CD4-positive, alpha-beta T cell (primary cell): Measurements from ENCODE around the gene ABTB1. TPM values are rescaled to one million over a fixed set of nuclear protein-coding genes. Genes with fewer than 3 reads are reported as not detected.

ENCODE experiments used
- ATAC-seq: fragments of 200-7000 bp; cut with Tn5 transposase; one replicate; pipeline ENCODE4 v1.10.0; 2022; ENCODE audit warnings: mild to moderate bottlenecking; ENCODE audit not compliant: poor library complexity
- CTCF ChIA-PET: fragments of 350-600 bp; sonication (Branson Sonifier 250); formaldehyde crosslinking; loops from one replicate; lab custom pipeline; 2021; ENCODE audit warnings: antibody characterized with exemption, inconsistent platforms; lab: Charles Lee
- POLR2A ChIA-PET: fragments of 350-600 bp; sonication (Branson Sonifier 250); formaldehyde crosslinking; loops from one replicate; lab custom pipeline; 2021; ENCODE audit warnings: antibody characterized with exemption, inconsistent platforms; lab: Charles Lee
- DNase-seq, 14 experiments: peaks; one replicate each; pipeline ENCODE4 v3.0.0-alpha.2; 2013 to 2020; ENCODE audit warnings: mixed read lengths in 2 of 14
- H3K27ac ChIP-seq, 2 donors: one replicate each; pipeline versions ENCODE4 v1.5.1 to v1.7.0; 2013; ENCODE audit warnings: low read length in 2 of 2, low read depth in 1 of 2, mild to moderate bottlenecking in 1 of 2
- H3K27me3 ChIP-seq, 2 experiments: 1 replicate in 1 of 2; 2 replicates in 1 of 2; pipeline versions ENCODE4 v1.6.1 to v1.7.0; 2013; ENCODE audit warnings: low read length in 2 of 2, control low read depth in 1 of 2, mild to moderate bottlenecking in 1 of 2, moderate library complexity in 1 of 2; ENCODE audit not compliant: insufficient read depth in 2 of 2, control insufficient read depth in 1 of 2
- H3K36me3 ChIP-seq: one replicate; pipeline ENCODE4 v1.6.1; 2013; ENCODE audit warnings: low read length, control low read depth; ENCODE audit not compliant: insufficient read depth
- H3K4me1 ChIP-seq: one replicate; pipeline ENCODE4 v1.6.1; 2013; ENCODE audit warnings: low read length, control low read depth; ENCODE audit not compliant: insufficient read depth
- H3K4me3 ChIP-seq: one replicate; pipeline ENCODE4 v1.5.1; 2013; ENCODE audit warnings: mild to moderate bottlenecking, low read length, moderate library complexity
- H3K9me3 ChIP-seq, 2 experiments: 1 replicate in 1 of 2; 2 replicates in 1 of 2; pipeline versions ENCODE4 v1.6.1 to v1.7.0; 2013; ENCODE audit warnings: low read length in 2 of 2, mild to moderate bottlenecking in 2 of 2, control low read depth in 1 of 2, moderate library complexity in 1 of 2; ENCODE audit not compliant: control insufficient read depth in 1 of 2, insufficient read depth in 1 of 2
- H3K27ac Mint-ChIP-seq: one replicate; pipeline ENCODE4 v1.8.0; 2020; ENCODE audit warnings: mixed read lengths
- H3K27me3 Mint-ChIP-seq: one replicate; pipeline ENCODE4 v1.8.0; 2021; ENCODE audit warnings: mixed read lengths
- H3K36me3 Mint-ChIP-seq: one replicate; pipeline ENCODE4 v1.8.0; 2021; ENCODE audit warnings: low read depth, mixed read lengths
- H3K4me1 Mint-ChIP-seq: one replicate; pipeline ENCODE4 v1.8.0; 2021; ENCODE audit warnings: low read depth, mixed read lengths
- H3K4me3 Mint-ChIP-seq: one replicate; pipeline ENCODE4 v1.8.0; 2020; ENCODE audit warnings: mild to moderate bottlenecking, mixed read lengths
- H3K9me3 Mint-ChIP-seq: one replicate; pipeline ENCODE4 v1.8.0; 2020; ENCODE audit warnings: mixed read lengths
- intact Hi-C, 2 experiments: fragments of 100-400 bp; cut with DNase I in 1 of 2; cut with micrococcal nuclease in 1 of 2; formaldehyde crosslinking; loops; one replicate each; pipeline versions ENCODE4 v1.15.1 to v1.9.0; 2023 to 2025; cut with DNase I, micrococcal nuclease
- total RNA-seq, 174 experiments: library from RNA in 2 of 174; stranded (reverse) in 2 of 174; gene quantifications; one replicate each; pipeline ENCODE4 v1.2.3 and lab custom pipeline; 2021 to 2026
- TF ChIP-seq, protein P1 (sequence below): fragments of 200-600 bp; IDR thresholded peaks from one replicate; pipeline ENCODE4 v1.8.0; 2022; ENCODE audit warnings: antibody characterized with exemption, mild to moderate bottlenecking

ABTB1 gene
- total RNA-seq, 2 experiments from 2014 or later = 116 to 118 TPM

DNA sequence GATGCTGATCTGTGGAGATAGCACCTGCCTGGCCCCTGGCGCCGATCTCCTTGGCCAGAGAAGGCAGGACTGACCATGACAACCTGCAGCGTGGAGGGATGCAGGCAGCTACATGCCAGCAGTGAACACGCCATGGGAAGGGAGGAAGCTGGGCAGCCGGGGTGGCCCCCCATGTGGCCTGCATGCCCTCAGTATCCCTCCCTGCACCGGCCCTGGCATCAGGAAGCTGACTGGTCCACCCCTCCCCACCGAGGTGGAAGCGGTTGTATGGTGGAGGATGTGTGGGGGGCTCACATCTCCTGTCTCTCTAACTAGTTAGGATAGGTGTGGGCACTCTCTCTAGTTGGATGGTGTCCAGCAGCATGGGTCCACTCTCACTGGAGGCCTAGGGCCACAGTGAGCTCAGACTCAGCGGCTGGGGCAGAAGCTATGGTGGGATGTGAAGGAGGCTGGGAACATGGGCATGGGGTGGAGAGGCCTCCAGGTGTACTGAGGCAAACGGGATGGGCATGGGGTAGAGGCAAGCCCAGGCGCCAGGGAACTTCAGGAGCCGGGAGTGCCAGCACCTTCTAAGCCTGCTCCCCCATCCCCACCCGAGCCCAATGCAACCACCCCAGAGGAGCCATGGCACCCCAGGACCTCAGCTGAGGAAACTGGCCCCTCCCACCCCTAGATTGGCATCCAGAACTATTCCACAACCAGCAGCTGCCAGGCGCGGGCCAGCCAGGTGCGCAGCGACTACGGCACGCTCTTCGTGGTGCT is 1.8 kb upstream of the ABTB1 start:
- intact Hi-C loops = loop anchor here (5.0 to 10.0 kb wide), 13 partner anchors 79 to 1754 kb away; partner anchors contain the start of genes EEFSEC (in 1 of the 2), KLF15 (in 1 of the 2), PLXNA1 (in 1 of the 2) and RAB7A (in 1 of the 2)
- H3K27me3 Mint-ChIP-seq = no peaks in the 10 kb centered on the region

DNA sequence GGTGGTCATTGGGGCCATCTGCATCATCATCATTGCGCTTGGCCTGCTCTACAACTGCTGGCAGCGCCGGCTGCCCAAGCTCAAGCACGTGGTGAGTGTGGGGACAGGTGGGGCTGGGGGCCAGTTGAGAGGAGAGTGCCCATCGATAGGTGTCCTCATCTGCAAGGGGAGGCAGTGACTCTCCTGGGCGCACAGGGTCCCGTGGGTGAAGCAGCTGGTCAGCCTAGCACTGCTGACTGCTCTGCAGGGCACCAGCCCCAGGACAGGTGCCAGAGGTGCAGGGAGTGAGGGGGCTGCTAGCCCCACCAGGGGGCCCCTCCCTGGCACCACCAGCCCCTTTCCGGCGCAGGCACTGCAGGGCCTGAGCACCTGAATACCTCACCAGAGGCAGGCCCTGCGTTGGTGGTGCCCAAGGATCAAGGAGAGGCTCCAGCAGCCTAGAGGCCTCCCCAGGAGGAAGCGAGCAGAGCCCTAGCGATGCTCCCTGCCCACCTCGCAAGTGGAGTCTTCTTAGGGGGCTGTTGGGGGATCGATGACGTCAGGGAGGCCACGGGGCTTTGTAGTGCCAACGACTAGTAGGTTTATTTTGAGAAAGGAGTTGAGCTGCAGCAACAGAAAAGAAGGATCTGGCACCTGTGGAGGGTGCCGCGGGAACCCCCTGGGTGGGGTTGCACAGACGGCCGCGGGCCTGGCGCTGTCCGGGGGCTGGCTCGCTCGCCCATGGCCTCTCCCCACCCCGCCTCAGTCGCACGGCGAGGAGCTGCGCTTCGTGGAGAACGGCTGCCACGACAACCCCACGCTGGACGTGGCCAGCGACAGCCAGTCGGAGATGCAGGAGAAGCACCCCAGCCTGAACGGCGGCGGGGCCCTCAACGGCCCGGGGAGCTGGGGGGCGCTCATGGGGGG is 976 bp upstream of the ABTB1 start:
- no peaks in the 10 kb centered on the region for H3K27me3 ChIP-seq
- DNase-seq (peak in 11 of 14 experiments; percentile 13 to 66 (median 25)), ATAC-seq (peak; percentile 16)
- Mint-ChIP-seq H3K27ac (peak overlapping the region; percentile 98), H3K4me1 (peaks cover 40% of the 10 kb centered on the region), H3K36me3 (peaks cover 22% of the 10 kb centered on the region), H3K27me3 (no peaks in the 10 kb centered on the region), H3K4me3 (peak overlapping the region; percentile 97), H3K9me3 (no peaks in the 10 kb centered on the region)
- intact Hi-C loops = loop anchor here (2.0 to 10.0 kb wide), 16 partner anchors 43 to 1754 kb away; partner anchors contain the start of genes TPRA1 (in 2 of the 2), EEFSEC (in 1 of the 2), KLF15 (in 1 of the 2) and MCM2 (in 1 of the 2)
- ChIA-PET CTCF (interaction anchor here (0.9 to 1.0 kb wide), 2 partner anchors 19 to 22 kb away, joined by 3 read pairs; no protein-coding TSS in a partner anchor), POLR2A (interaction anchor here (0.7 to 3.2 kb wide), 11 partner anchors 12 to 1645 kb away, joined by 3 to 23 read pairs (median 5); partner anchors contain the start of genes MCM2, SLC41A3 and TPRA1)
- peak overlapping the region; percentile 73 for H3K4me3 ChIP-seq
- no peaks in the 10 kb centered on the region for H3K9me3 ChIP-seq
- TF ChIP-seq, protein P1, sequence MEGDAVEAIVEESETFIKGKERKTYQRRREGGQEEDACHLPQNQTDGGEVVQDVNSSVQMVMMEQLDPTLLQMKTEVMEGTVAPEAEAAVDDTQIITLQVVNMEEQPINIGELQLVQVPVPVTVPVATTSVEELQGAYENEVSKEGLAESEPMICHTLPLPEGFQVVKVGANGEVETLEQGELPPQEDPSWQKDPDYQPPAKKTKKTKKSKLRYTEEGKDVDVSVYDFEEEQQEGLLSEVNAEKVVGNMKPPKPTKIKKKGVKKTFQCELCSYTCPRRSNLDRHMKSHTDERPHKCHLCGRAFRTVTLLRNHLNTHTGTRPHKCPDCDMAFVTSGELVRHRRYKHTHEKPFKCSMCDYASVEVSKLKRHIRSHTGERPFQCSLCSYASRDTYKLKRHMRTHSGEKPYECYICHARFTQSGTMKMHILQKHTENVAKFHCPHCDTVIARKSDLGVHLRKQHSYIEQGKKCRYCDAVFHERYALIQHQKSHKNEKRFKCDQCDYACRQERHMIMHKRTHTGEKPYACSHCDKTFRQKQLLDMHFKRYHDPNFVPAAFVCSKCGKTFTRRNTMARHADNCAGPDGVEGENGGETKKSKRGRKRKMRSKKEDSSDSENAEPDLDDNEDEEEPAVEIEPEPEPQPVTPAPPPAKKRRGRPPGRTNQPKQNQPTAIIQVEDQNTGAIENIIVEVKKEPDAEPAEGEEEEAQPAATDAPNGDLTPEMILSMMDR = no peak
- H3K27ac ChIP-seq = peak overlapping the region; percentile 64 to 79
- peaks cover 7% of the 10 kb centered on the region for H3K36me3 ChIP-seq
- peaks cover 32% of the 10 kb centered on the region for H3K4me1 ChIP-seq

More for the DNA sequence above, 1.8 kb upstream of the ABTB1 start:
- ChIA-PET POLR2A (interaction anchor here (2.8 kb wide), 1 partner anchor 73 kb away, joined by 23 read pairs; the partner anchor contains the start of gene MCM2), CTCF (interaction anchor here (1.0 kb wide), 1 partner anchor 23 kb away, joined by 3 read pairs; no protein-coding TSS in a partner anchor)
- DNase-seq (no peak), ATAC-seq (no peak)
- Mint-ChIP-seq H3K27ac (peak overlapping the region; percentile 98), H3K9me3 (no peaks in the 10 kb centered on the region), H3K36me3 (peaks cover 18% of the 10 kb centered on the region), H3K4me3 (peak overlapping the region; percentile 97), H3K4me1 (peaks cover 35% of the 10 kb centered on the region)
- Histone ChIP-seq H3K27me3 (no peaks in the 10 kb centered on the region), H3K27ac (no peak overlapping the region), H3K4me3 (no peak overlapping the region), H3K4me1 (peaks cover 32% of the 10 kb centered on the region), H3K9me3 (no peaks in the 10 kb centered on the region), H3K36me3 (no peaks in the 10 kb centered on the region)
- TF ChIP-seq, protein P1 = no peak
